Fibroblast of lung (primary cell): ENCODE measurements around the gene LRFN4. TPM values are rescaled to one million over a fixed set of nuclear protein-coding genes. Genes with fewer than 3 reads are reported as not detected.

Experiments used
- DNase-seq, 2 donors: peaks; one replicate each; pipeline versions ENCODE4 v3.0.0 to v3.0.0-alpha.2; 2010; ENCODE audit warnings: low read depth in 2 of 2
- H2AFZ ChIP-seq: 2 replicates; pipeline ENCODE4 v1.5.1; 2012; ENCODE audit warnings: low read length, control low read depth, inconsistent platforms
- H3K27ac ChIP-seq: 2 replicates; pipeline ENCODE4 v1.5.1; 2011; ENCODE audit warnings: low read length, control low read depth; ENCODE audit not compliant: insufficient read depth
- H3K27me3 ChIP-seq: 2 replicates; pipeline ENCODE4 v1.5.1; 2011; ENCODE audit warnings: mild to moderate bottlenecking, low read length; ENCODE audit not compliant: control insufficient read depth, insufficient read depth
- H3K36me3 ChIP-seq: 2 replicates; pipeline ENCODE4 v1.5.1; 2011; ENCODE audit warnings: low read length; ENCODE audit not compliant: control insufficient read depth, insufficient read depth
- H3K4me1 ChIP-seq: 2 replicates; pipeline ENCODE4 v1.5.1; 2011; ENCODE audit warnings: low read length; ENCODE audit not compliant: control insufficient read depth, insufficient read depth; ENCODE audit errors: extremely low read depth
- H3K4me2 ChIP-seq: 2 replicates; pipeline ENCODE4 v1.5.1; 2011; ENCODE audit warnings: low read length, control low read depth; ENCODE audit not compliant: insufficient read depth; ENCODE audit errors: extremely low read depth
- H3K4me3 ChIP-seq, 4 experiments: fragments of 200-600 bp in 1 of 4; sonication (generic) in 1 of 4; replicated peaks in 1 of 4; 2 replicates each; pipeline ENCODE4 v1.5.1; 2011 to 2016; ENCODE audit warnings: low read length in 4 of 4, low read depth in 3 of 4, mild to moderate bottlenecking in 3 of 4, control low read depth in 2 of 4, inconsistent platforms in 1 of 4, mixed read lengths in 1 of 4; ENCODE audit not compliant: insufficient read depth in 1 of 4; ENCODE audit errors: control extremely low read depth in 1 of 4
- H3K79me2 ChIP-seq: 2 replicates; pipeline ENCODE4 v1.5.1; 2012; ENCODE audit warnings: mild to moderate bottlenecking, low read length, inconsistent platforms; ENCODE audit not compliant: control insufficient read depth, insufficient read depth
- H3K9ac ChIP-seq: 2 replicates; pipeline ENCODE4 v1.5.1; 2011; ENCODE audit warnings: mild to moderate bottlenecking, low read length, control low read depth; ENCODE audit not compliant: insufficient read depth
- H3K9me3 ChIP-seq: 2 replicates; pipeline ENCODE4 v1.5.1; 2012; ENCODE audit warnings: low read depth, low read length; ENCODE audit not compliant: control insufficient read depth, insufficient read depth
- H4K20me1 ChIP-seq: 2 replicates; pipeline ENCODE4 v1.5.1; 2011; ENCODE audit warnings: low read length; ENCODE audit not compliant: control insufficient read depth, insufficient read depth; ENCODE audit errors: extremely low read depth
- EZH2 ChIP-seq: IDR thresholded peaks from 2 replicates; pipeline ENCODE4 v1.5.1; 2012; ENCODE audit warnings: low read length, control low read depth, mild to moderate bottlenecking; ENCODE audit errors: missing control alignments
- polyA plus RNA-seq, 2 donors: library from polyadenylated mRNA; depleted of rRNA in 1 of 2; stranded (reverse) in 1 of 2; unstranded in 1 of 2; fragments of >200 nt; gene quantifications; 2 replicates each; pipeline ENCODE4 v1.2.1, GENCODE V29; 2011 to 2012; ENCODE audit warnings: missing spikeins in 1 of 2
- total RNA-seq: library from RNA; depleted of rRNA; stranded (reverse); fragments of >200 nt; gene quantifications from 2 replicates; pipeline ENCODE4 v1.2.1, GENCODE V29; 2014
- TF ChIP-seq, protein P1 (sequence below), 2 donors: IDR thresholded peaks in 1 of 2; conservative IDR thresholded peaks in 1 of 2; 1 replicate in 1 of 2; 2 replicates in 1 of 2; pipeline ENCODE4 v1.5.1; 2011 to 2012; ENCODE audit warnings: low read length in 2 of 2, control low read depth in 1 of 2, inconsistent platforms in 1 of 2, low read depth in 1 of 2, mild to moderate bottlenecking in 1 of 2

Gene LRFN4
- total and polyA plus RNA-seq, 2 donors (not counting 1 experiment from before 2014, with no cell fraction given) = 3.8 to 14.5 TPM

DNA sequence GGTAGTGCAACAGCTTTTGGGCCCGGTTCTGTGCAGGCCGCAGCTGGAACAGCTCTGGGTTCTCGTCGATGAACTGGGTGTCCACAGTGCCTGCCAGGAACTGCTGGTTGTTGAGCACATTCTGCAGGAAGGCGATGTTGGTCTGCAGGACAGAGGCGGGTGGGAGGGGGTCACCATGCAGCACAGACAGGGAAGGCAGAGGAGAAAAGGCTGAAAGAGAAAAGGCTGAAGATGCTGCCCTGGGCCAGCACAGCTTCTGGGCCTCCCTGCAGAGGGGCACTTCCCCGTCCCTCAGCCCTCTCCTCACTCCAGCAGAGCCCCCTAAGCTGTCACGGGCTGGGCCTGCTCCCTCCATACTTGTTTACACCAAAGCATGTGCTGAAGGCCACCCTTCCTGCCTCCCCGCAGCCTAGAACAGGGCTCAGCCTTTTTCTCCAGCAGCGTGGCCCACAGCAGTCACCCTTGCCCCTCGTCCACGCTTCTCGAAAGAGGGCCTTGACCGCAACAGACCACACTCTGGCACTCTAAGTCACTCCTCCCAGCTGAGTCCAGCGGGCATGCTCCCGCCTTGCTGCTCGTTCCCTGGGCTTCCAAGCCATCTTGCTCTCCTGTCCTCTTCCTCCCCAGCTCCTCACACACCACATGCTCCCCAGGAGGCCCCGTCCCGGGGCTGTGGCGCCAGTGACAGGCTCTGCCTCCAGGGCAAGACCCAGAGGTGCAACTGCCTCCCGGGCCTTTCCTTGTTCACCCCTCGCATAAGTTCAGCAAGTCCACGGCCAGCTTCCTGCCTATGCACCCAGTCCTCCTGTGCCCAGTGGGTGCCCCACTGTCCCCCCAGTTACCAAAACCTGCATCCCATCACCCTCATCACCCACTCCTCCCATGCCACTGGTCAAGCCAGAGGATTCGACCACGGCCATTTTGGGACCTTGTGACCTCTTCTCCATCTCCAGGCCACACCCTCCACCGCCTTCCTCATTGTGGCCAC, 3.3 kb upstream of the LRFN4 start:
- H3K4me1 ChIP-seq = peaks cover 3% of the 10 kb centered on the region
- no peak overlapping the region for H3K4me2 ChIP-seq
- TF ChIP-seq, protein P1, sequence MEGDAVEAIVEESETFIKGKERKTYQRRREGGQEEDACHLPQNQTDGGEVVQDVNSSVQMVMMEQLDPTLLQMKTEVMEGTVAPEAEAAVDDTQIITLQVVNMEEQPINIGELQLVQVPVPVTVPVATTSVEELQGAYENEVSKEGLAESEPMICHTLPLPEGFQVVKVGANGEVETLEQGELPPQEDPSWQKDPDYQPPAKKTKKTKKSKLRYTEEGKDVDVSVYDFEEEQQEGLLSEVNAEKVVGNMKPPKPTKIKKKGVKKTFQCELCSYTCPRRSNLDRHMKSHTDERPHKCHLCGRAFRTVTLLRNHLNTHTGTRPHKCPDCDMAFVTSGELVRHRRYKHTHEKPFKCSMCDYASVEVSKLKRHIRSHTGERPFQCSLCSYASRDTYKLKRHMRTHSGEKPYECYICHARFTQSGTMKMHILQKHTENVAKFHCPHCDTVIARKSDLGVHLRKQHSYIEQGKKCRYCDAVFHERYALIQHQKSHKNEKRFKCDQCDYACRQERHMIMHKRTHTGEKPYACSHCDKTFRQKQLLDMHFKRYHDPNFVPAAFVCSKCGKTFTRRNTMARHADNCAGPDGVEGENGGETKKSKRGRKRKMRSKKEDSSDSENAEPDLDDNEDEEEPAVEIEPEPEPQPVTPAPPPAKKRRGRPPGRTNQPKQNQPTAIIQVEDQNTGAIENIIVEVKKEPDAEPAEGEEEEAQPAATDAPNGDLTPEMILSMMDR (conservative IDR thresholded peaks at IDR 0.05 in 1 of 2, IDR thresholded peaks at IDR 0.05 in 1 of 2; ENCODE audit: low read depth in 1 of 2, low read length in 2 of 2) = no peak
- TF ChIP-seq EZH2 = no peak
- no peak overlapping the region for H3K9ac ChIP-seq
- H3K4me3 ChIP-seq = no peak overlapping the region
- H3K27ac ChIP-seq = no peak overlapping the region
- peaks cover 7% of the 10 kb centered on the region for H3K36me3 ChIP-seq
- peaks cover 6% of the 10 kb centered on the region for H3K79me2 ChIP-seq
- H4K20me1 ChIP-seq = no peaks in the 10 kb centered on the region
- no peaks in the 10 kb centered on the region for H3K27me3 ChIP-seq
- no peaks in the 10 kb centered on the region for H3K9me3 ChIP-seq
- no peak for DNase-seq
- no peak overlapping the region for H2AFZ ChIP-seq

DNA sequence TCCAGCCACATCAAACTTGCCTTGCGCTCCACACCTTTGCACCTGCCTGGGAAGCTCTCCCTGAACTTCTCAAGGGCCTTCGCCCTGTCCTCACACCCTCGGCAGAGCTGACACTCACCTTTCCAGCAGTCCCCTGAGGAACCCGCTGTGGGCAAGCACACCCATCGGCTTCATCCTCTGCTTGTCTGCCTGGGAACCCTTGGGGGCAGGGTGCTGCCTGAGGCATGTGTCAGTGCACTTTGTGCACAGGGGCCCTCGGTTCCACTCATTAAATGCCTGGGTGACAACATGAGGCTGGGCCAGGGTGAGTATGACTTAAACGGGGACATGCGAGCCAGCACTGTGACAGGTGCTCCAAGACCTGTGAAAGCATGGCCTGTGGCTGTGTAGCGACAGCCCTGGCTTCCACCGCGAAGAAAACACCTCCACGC, 2.6 kb upstream of the LRFN4 start:
- DNase-seq = no peak
- peaks cover 10% of the 10 kb centered on the region for H3K36me3 ChIP-seq
- H3K79me2 ChIP-seq = peaks cover 6% of the 10 kb centered on the region
- no peaks in the 10 kb centered on the region for H3K9me3 ChIP-seq
- H3K27ac ChIP-seq = no peak overlapping the region
- TF ChIP-seq, protein P1 (conservative IDR thresholded peaks at IDR 0.05 in 1 of 2, IDR thresholded peaks at IDR 0.05 in 1 of 2; ENCODE audit: low read depth in 1 of 2, low read length in 2 of 2) = no peak
- TF ChIP-seq EZH2 = no peak
- peaks cover 3% of the 10 kb centered on the region for H3K4me1 ChIP-seq
- H3K4me3 ChIP-seq = no peak overlapping the region
- H3K4me2 ChIP-seq = no peak overlapping the region
- H3K27me3 ChIP-seq = no peaks in the 10 kb centered on the region
- H2AFZ ChIP-seq = no peak overlapping the region
- H3K9ac ChIP-seq = no peak overlapping the region
- no peaks in the 10 kb centered on the region for H4K20me1 ChIP-seq

DNA sequence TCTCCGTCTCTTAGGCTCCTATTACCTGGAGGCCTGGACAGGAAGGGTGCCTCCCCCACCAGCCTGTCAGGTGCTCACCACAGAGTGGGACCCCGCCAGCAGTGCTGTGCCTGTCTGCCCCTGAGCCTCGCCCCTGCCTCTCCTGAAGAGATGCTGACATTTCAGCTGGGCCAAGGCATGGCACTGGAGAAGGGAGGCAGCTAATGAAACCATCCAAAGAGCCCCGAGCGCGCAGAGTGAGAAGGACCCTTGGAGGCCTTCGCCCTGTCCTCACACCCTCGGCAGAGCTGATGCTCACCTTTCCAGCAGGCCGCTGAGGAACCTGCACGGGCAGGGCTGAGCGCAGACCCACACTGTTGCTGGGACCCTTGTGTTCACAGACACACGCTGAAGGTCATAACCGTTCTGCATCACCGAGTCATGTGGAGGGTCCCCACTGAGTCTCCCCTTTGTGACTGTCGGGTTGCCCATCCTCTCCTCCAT, 2.1 kb upstream of the LRFN4 start:
- Histone ChIP-seq H3K4me2 (no peak overlapping the region), H3K4me3 (no peak overlapping the region), H4K20me1 (no peaks in the 10 kb centered on the region), H3K4me1 (peaks cover 3% of the 10 kb centered on the region), H3K9ac (no peak overlapping the region), H3K79me2 (peaks cover 6% of the 10 kb centered on the region), H3K9me3 (no peaks in the 10 kb centered on the region), H3K27ac (no peak overlapping the region), H3K36me3 (peaks cover 10% of the 10 kb centered on the region), H3K27me3 (no peaks in the 10 kb centered on the region), H2AFZ (no peak overlapping the region)
- TF ChIP-seq, protein P1 (conservative IDR thresholded peaks at IDR 0.05 in 1 of 2, IDR thresholded peaks at IDR 0.05 in 1 of 2; ENCODE audit: low read depth in 1 of 2, low read length in 2 of 2) = no peak
- no peak for TF ChIP-seq EZH2
- no peak for DNase-seq
